CD4-positive, alpha-beta memory T cell (primary cell): ENCODE data around the gene KRT2. TPM values are rescaled to one million over a fixed set of nuclear protein-coding genes. Genes with fewer than 3 reads are reported as not detected.
"Not testable (repeated sequence)": the region's sequence is repeated elsewhere in the genome, so short reads cannot be mapped to it uniquely, and the experiment has no call there.

ENCODE experiments used
- CTCF ChIA-PET: fragments of 350-600 bp; sonication (Branson Sonifier 250); formaldehyde crosslinking; loops from one replicate; lab custom pipeline; 2021; ENCODE audit warnings: inconsistent platforms; ENCODE audit not compliant: partially characterized antibody; lab: Charles Lee
- POLR2A ChIA-PET: fragments of 350-600 bp; sonication (Branson Sonifier 250); formaldehyde crosslinking; loops from one replicate; lab custom pipeline; 2021; ENCODE audit not compliant: partially characterized antibody; lab: Charles Lee
- DNase-seq, 5 donors: peaks; one replicate each; pipeline versions ENCODE4 v3.0.0 to v3.0.0-alpha.2; 2020 to 2022; ENCODE audit warnings: mixed read lengths in 1 of 5
- H3K27ac ChIP-seq: one replicate; pipeline ENCODE4 v1.7.0; 2013; ENCODE audit warnings: low read depth, low read length
- H3K27me3 ChIP-seq: 2 replicates; pipeline ENCODE4 v1.7.0; 2013; ENCODE audit warnings: mild to moderate bottlenecking, low read length, moderate library complexity; ENCODE audit not compliant: insufficient read depth
- H3K36me3 ChIP-seq: 2 replicates; pipeline ENCODE4 v1.7.0; 2013; ENCODE audit warnings: mild to moderate bottlenecking, low read length, moderate library complexity; ENCODE audit not compliant: insufficient read depth
- H3K4me1 ChIP-seq: 2 replicates; pipeline ENCODE4 v1.7.0; 2013; ENCODE audit warnings: mild to moderate bottlenecking, low read length, moderate library complexity; ENCODE audit not compliant: insufficient read depth
- H3K4me3 ChIP-seq, 2 donors: one replicate each; pipeline ENCODE4 v1.7.0; 2013; ENCODE audit warnings: low read length in 2 of 2, mild to moderate bottlenecking in 1 of 2
- H3K9me3 ChIP-seq, 2 donors: one replicate each; pipeline ENCODE4 v1.7.0; 2013; ENCODE audit warnings: low read length in 2 of 2, control low read depth in 1 of 2; ENCODE audit not compliant: control insufficient read depth in 1 of 2
- H3K27ac Mint-ChIP-seq, 7 donors: one replicate each; pipeline ENCODE4 v1.8.0; 2020 to 2021; ENCODE audit warnings: mixed read lengths in 7 of 7, mild to moderate bottlenecking in 6 of 7, inconsistent platforms in 3 of 7, moderate library complexity in 3 of 7
- H3K27me3 Mint-ChIP-seq, 2 donors: one replicate each; pipeline ENCODE4 v1.8.0; 2020 to 2021; ENCODE audit warnings: mixed read lengths in 2 of 2
- H3K36me3 Mint-ChIP-seq, 2 donors: one replicate each; pipeline ENCODE4 v1.8.0; 2020 to 2021; ENCODE audit warnings: mixed read lengths in 2 of 2, inconsistent platforms in 1 of 2, mild to moderate bottlenecking in 1 of 2
- H3K4me1 Mint-ChIP-seq, 4 donors: one replicate each; pipeline ENCODE4 v1.8.0; 2020 to 2021; ENCODE audit warnings: mixed read lengths in 4 of 4, mild to moderate bottlenecking in 1 of 4
- H3K4me3 Mint-ChIP-seq, 8 donors: one replicate each; pipeline ENCODE4 v1.8.0; 2020 to 2021; ENCODE audit warnings: mixed read lengths in 8 of 8, mild to moderate bottlenecking in 7 of 8, moderate library complexity in 6 of 8, inconsistent platforms in 3 of 8
- H3K9me3 Mint-ChIP-seq, 8 donors: one replicate each; pipeline ENCODE4 v1.8.0; 2020 to 2021; ENCODE audit warnings: mixed read lengths in 8 of 8, mild to moderate bottlenecking in 5 of 8, inconsistent platforms in 3 of 8, moderate library complexity in 1 of 8
- intact Hi-C: fragments of 100-400 bp; cut with micrococcal nuclease; formaldehyde crosslinking; loops from one replicate; pipeline ENCODE4 v1.15.1; 2023
- polyA plus RNA-seq, 2 donors: library from polyadenylated mRNA; unstranded; fragments of 300-500 nt; fragmentation: Illumina TruSeq; gene quantifications; one replicate each; pipeline ENCODE4 v1.2.3, GENCODE V29; 2021
- total RNA-seq, 2 experiments: library from RNA; stranded (reverse); gene quantifications; one replicate each; pipeline ENCODE4 v1.2.3, GENCODE V29; 2021

The KRT2 gene
- total and polyA plus RNA-seq, 4 experiments from 2014 or later, result 0.08 to 0.39 (median 0.21) TPM

DNA sequence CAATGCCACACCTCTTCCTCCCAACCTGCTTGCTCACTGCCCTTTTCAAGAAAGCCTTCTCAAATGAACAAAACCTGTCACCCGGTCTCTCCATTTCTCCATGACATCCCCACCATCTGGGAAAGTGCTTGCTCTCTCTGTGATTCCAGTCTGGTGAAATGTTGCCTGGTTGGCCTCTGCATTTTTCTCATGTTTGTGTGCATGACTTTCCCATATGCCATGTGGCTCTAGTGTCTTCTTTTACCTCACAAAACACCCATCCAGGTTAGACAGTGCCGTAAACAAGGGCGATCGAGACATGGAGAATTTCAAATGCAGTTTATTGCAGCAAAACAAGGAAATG lies 22.4 kb upstream of the KRT2 start:
- Mint-ChIP-seq H3K4me1 (peaks cover 0 to 2% (median under 1%) of the 10 kb centered on the region in 4 donors), H3K9me3 (peaks cover 0 to 3% (median 0%) of the 10 kb centered on the region in 8 donors), H3K27me3 (peaks cover 9 to 15% of the 10 kb centered on the region in 2 donors), H3K4me3 (peak overlapping the region in 1 of 8 donors; percentile 20), H3K36me3 (no peaks in the 10 kb centered on the region), H3K27ac (peak overlapping the region in 1 of 7 donors; percentile 62)
- Histone ChIP-seq H3K27me3 (no peaks in the 10 kb centered on the region), H3K36me3 (no peaks in the 10 kb centered on the region), H3K27ac (no peak overlapping the region), H3K4me3 (no peak overlapping the region), H3K9me3 (no peaks in the 10 kb centered on the region), H3K4me1 (no peaks in the 10 kb centered on the region)
- intact Hi-C loops, result no loop called here
- CTCF ChIA-PET, result no interaction called here
- POLR2A ChIA-PET, result interaction anchor here (0.5 kb wide), 1 partner anchor 224 kb away, joined by 3 read pairs; no protein-coding TSS in a partner anchor
- no peak for DNase-seq

DNA sequence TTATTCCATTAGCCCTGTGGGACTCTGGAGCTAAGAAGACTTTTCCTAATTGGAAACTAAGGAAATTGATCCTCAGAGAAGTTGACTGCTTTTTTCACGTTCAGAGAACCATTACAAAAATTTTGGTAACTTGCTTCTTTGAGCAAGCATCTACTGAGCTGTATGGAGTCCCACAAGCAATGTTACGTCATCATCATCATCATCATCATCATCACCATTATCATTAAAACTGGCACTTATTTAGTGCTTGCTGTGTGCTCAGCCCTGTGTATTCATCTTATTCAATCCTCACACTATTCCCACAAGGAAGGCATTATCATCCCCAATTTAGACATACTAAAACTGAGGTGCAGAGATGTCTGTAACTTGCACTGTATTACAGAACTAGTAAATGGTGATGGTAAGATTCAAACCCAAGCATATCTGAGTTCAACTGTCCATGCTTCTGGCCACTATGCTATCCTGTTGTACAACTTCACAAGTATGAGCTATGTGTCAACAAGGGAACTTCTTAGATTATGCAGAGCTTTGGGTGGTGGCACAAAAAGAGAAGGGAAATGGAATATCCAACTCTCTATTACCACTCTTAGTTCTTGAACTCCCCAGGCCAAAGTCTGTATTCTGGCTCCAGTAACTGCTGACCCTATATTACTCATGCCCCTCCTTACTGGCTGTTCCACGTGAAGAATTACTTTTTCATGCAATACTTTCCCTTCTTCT lies 21.9 kb upstream of the KRT2 start:
- Mint-ChIP-seq H3K9me3 (peaks cover 0 to 3% (median 0%) of the 10 kb centered on the region in 8 donors), H3K36me3 (no peaks in the 10 kb centered on the region), H3K27ac (peak overlapping the region in 2 of 7 donors; percentile 39 to 62), H3K27me3 (peaks cover 7 to 13% of the 10 kb centered on the region in 2 donors), H3K4me3 (peak overlapping the region in 1 of 8 donors; percentile 2), H3K4me1 (peaks cover 0 to 2% (median under 1%) of the 10 kb centered on the region in 4 donors)
- H3K27ac ChIP-seq, result no peak overlapping the region
- no peaks in the 10 kb centered on the region for H3K36me3 ChIP-seq
- no peak for DNase-seq
- POLR2A ChIA-PET, result no interaction called here
- no peak overlapping the region for H3K4me3 ChIP-seq
- intact Hi-C loops, result no loop called here
- no peaks in the 10 kb centered on the region for H3K9me3 ChIP-seq
- no peaks in the 10 kb centered on the region for H3K4me1 ChIP-seq
- CTCF ChIA-PET, result no interaction called here
- no peaks in the 10 kb centered on the region for H3K27me3 ChIP-seq

DNA sequence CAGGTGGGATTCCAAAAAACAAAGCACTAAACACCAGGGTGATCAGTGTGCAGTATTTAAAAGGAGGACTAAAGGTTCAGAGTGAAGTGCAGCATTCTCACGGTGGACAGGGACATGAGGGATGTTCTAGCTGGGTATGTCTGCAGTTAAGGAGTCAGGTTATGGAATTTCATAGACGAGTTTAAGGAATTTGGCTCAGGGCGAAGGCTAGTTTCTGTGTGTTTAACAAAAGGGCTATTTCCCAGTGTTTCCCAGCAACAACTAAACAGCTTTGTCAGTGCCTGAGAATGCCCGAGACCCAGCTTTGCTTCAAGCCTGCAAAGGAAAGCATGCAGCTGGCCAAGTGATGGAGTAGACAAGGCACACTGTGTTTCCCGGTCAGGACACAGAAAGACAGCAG lies 21.2 kb upstream of the KRT2 start:
- intact Hi-C loops, result no loop called here
- Mint-ChIP-seq H3K9me3 (peaks cover 0 to 3% (median 0%) of the 10 kb centered on the region in 8 donors), H3K27me3 (peaks cover 7 to 13% of the 10 kb centered on the region in 2 donors), H3K27ac (no peak overlapping the region), H3K4me1 (peaks cover 0 to 2% (median under 1%) of the 10 kb centered on the region in 4 donors), H3K36me3 (no peaks in the 10 kb centered on the region), H3K4me3 (no peak overlapping the region)
- Histone ChIP-seq H3K4me3 (no peak overlapping the region), H3K9me3 (no peaks in the 10 kb centered on the region), H3K36me3 (no peaks in the 10 kb centered on the region), H3K27me3 (no peaks in the 10 kb centered on the region), H3K27ac (no peak overlapping the region), H3K4me1 (no peaks in the 10 kb centered on the region)
- ChIA-PET CTCF (no interaction called here), POLR2A (no interaction called here)
- DNase-seq, result no peak

GRCh38 chr12:52672321-52672933 lies 20.4 kb upstream of the KRT2 start:
- H3K9me3 ChIP-seq, result no peaks in the 10 kb centered on the region
- no peaks in the 10 kb centered on the region for H3K4me1 ChIP-seq
- Mint-ChIP-seq H3K36me3 (no peaks in the 10 kb centered on the region), H3K27me3 (peaks cover 9 to 13% of the 10 kb centered on the region in 2 donors), H3K9me3 (peaks cover 0 to 3% (median 0%) of the 10 kb centered on the region in 8 donors), H3K4me1 (peaks cover 0 to 4% (median under 1%) of the 10 kb centered on the region in 4 donors), H3K27ac (no peak overlapping the region), H3K4me3 (no peak overlapping the region)
- H3K4me3 ChIP-seq, result no peak overlapping the region
- intact Hi-C loops, result no loop called here
- no peak overlapping the region for H3K27ac ChIP-seq
- DNase-seq, result no peak
- H3K36me3 ChIP-seq, result no peaks in the 10 kb centered on the region
- no peaks in the 10 kb centered on the region for H3K27me3 ChIP-seq
- CTCF ChIA-PET, result no interaction called here
- POLR2A ChIA-PET, result no interaction called here

- H3K27me3 ChIP-seq, result no peaks in the 10 kb centered on the region
- H3K36me3 ChIP-seq, result no peaks in the 10 kb centered on the region
- intact Hi-C loops, result no loop called here
- ChIA-PET POLR2A (no interaction called here), CTCF (no interaction called here)
- peaks cover 0 to 3% (median 0%) of the 10 kb centered on the region in 8 donors for H3K9me3 Mint-ChIP-seq
- H3K4me3 Mint-ChIP-seq, result no peak overlapping the region
- H3K4me1 Mint-ChIP-seq, result peaks cover 0 to 4% (median 0%) of the 10 kb centered on the region in 4 donors
- no peak overlapping the region for H3K27ac ChIP-seq
- DNase-seq, result no peak
- no peak overlapping the region for H3K4me3 ChIP-seq
- no peaks in the 10 kb centered on the region for H3K36me3 Mint-ChIP-seq
- H3K27ac Mint-ChIP-seq, result no peak overlapping the region
- H3K9me3 ChIP-seq, result no peaks in the 10 kb centered on the region
- H3K27me3 Mint-ChIP-seq, result peaks cover 8 to 10% of the 10 kb centered on the region in 2 donors
- H3K4me1 ChIP-seq, result no peaks in the 10 kb centered on the region
These were observed 18.9 kb upstream of the KRT2 start for GRCh38 chr12:52670961-52671360.

- H3K9me3 Mint-ChIP-seq, result peaks cover 0 to 3% (median 0%) of the 10 kb centered on the region in 8 donors
- no peak overlapping the region for H3K27ac ChIP-seq
- H3K27ac Mint-ChIP-seq, result no peak overlapping the region
- DNase-seq, result no peak
- ChIA-PET POLR2A (no interaction called here), CTCF (no interaction called here)
- no peaks in the 10 kb centered on the region for H3K27me3 ChIP-seq
- no peaks in the 10 kb centered on the region for H3K36me3 Mint-ChIP-seq
- peaks cover 0 to 4% (median 0%) of the 10 kb centered on the region in 4 donors for H3K4me1 Mint-ChIP-seq
- intact Hi-C loops, result no loop called here
- H3K36me3 ChIP-seq, result no peaks in the 10 kb centered on the region
- H3K4me1 ChIP-seq, result no peaks in the 10 kb centered on the region
- H3K4me3 ChIP-seq, result no peak overlapping the region
- no peaks in the 10 kb centered on the region for H3K9me3 ChIP-seq
- H3K4me3 Mint-ChIP-seq, result no peak overlapping the region
- H3K27me3 Mint-ChIP-seq, result peaks cover 8 to 10% of the 10 kb centered on the region in 2 donors
These were observed 18.5 kb upstream of the KRT2 start for GRCh38 chr12:52670506-52670905.

DNA sequence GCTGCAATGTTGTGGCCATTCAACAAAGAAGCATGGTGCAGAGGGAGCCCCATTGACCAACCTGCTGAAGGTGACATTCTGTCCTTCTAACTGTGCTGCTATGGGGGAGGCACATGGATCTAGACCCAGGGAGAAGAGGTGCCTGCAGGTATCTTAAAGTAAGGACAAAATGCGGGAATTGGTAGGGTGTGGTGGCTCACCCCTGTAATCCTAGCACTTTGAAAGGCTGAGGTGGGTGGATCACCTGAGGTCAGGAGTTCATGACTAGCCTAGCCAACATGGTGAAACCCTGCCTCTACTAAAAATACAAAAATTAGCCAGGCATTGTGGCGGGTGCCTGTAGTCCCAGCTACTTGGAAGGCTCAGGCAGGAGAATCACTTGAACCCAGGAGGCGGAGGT lies 17.9 kb upstream of the KRT2 start:
- intact Hi-C loops, H3K27me3 ChIP-seq, H3K4me3 ChIP-seq, H3K36me3 Mint-ChIP-seq, H3K4me1 ChIP-seq, DNase-seq, POLR2A ChIA-PET, H3K9me3 Mint-ChIP-seq, CTCF ChIA-PET, H3K36me3 ChIP-seq, H3K4me3 Mint-ChIP-seq, H3K27ac Mint-ChIP-seq, H3K27me3 Mint-ChIP-seq, H3K4me1 Mint-ChIP-seq, H3K27ac ChIP-seq, H3K9me3 ChIP-seq: not testable (repeated sequence)
